ENCODE results near the gene NOL7. TPM values are rescaled to one million over a fixed set of nuclear protein-coding genes. Genes with fewer than 3 reads are reported as not detected.

The NOL7 gene
- total and polyA plus RNA-seq, 9 of the 15 experiments (the other 6 are each of a cell fraction or from before 2014, with no cell fraction given), result 19.4 to 235 (median 157) TPM

DNA sequence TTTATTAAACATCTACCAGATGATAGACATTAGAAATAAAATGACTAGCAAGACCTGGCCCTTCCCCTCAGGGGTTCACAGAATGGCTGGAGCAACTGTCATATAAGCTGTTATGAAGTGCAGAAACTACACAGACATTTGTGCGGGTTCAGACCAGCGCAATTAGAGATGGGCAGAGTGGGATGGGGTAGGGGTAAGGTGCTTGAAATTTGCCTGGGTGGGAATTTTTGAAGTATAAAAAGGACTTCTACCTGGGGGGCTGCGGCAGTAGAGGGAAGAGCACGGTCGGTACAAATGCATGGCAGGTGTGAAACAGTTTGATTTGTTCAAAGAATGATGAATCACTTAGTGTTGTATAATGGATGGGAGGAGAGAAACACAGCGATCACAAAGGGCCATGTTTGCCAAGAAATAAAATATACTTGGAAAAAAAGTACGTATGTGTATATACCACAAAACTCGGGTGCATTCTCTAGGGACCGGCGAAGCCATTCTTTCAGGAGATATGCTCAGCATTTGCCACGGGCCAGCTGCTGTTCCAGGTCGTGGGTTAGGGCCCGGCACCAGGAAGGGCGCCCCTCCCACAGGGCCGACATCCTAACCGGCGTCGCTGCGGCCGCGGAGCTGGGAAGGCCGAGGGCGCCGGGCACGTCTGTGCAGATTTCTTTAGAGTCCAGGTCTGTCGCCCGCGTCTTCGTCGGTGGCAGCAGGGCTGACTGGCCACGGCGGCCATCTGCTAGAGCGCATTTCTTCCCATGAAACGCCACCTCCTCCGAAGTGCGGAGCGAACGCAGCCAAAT is 809 bp upstream of the NOL7 start (continued):
- TF ChIP-seq, protein P1, sequence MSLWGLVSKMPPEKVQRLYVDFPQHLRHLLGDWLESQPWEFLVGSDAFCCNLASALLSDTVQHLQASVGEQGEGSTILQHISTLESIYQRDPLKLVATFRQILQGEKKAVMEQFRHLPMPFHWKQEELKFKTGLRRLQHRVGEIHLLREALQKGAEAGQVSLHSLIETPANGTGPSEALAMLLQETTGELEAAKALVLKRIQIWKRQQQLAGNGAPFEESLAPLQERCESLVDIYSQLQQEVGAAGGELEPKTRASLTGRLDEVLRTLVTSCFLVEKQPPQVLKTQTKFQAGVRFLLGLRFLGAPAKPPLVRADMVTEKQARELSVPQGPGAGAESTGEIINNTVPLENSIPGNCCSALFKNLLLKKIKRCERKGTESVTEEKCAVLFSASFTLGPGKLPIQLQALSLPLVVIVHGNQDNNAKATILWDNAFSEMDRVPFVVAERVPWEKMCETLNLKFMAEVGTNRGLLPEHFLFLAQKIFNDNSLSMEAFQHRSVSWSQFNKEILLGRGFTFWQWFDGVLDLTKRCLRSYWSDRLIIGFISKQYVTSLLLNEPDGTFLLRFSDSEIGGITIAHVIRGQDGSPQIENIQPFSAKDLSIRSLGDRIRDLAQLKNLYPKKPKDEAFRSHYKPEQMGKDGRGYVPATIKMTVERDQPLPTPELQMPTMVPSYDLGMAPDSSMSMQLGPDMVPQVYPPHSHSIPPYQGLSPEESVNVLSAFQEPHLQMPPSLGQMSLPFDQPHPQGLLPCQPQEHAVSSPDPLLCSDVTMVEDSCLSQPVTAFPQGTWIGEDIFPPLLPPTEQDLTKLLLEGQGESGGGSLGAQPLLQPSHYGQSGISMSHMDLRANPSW (CRISPR knock-in tag; IDR thresholded peaks at IDR 0.05), result 0 out of 2 replicates have a peak, but pooled peaks have one; percentile 25
- TF ChIP-seq BRCA1 (IDR thresholded peaks at IDR 0.05) (no peak), BRCA1 (CRISPR knock-in tag; IDR thresholded peaks at IDR 0.05) (no peak), TAF15 (IDR thresholded peaks at IDR 0.05; ENCODE audit: low read depth, low read length) (no peak), TAL1 (IDR thresholded peaks at IDR 0.05) (no peak), BCOR (IDR thresholded peaks at IDR 0.05) (no peak), MEF2D (tag; conservative IDR thresholded peaks at IDR 0.05; ENCODE audit: low read depth) (no peak), SAFB (IDR thresholded peaks at IDR 0.05; ENCODE audit: borderline replicate concordance, low read depth, low read length) (no peak), ZNF197 (CRISPR knock-in tag; IDR thresholded peaks at IDR 0.05; ENCODE audit: low read depth) (no peak), ZNF12 (CRISPR knock-in tag; IDR thresholded peaks at IDR 0.05) (0 out of 2 replicates have a peak, but pooled peaks have one; percentile 42), XRCC3 (IDR thresholded peaks at IDR 0.05) (no peak), ZNF431 (CRISPR knock-in tag; IDR thresholded peaks at IDR 0.05) (no peak), NFE2L1 (tag; IDR thresholded peaks at IDR 0.05; ENCODE audit: borderline replicate concordance, low read depth) (no peak), ZNF3 (CRISPR knock-in tag; IDR thresholded peaks at IDR 0.05) (no peak), ZNF232 (CRISPR knock-in tag; IDR thresholded peaks at IDR 0.05) (peak; percentile 85; the same call in 1 of the 2 replicates)
- TF ChIP-seq, protein P2, sequence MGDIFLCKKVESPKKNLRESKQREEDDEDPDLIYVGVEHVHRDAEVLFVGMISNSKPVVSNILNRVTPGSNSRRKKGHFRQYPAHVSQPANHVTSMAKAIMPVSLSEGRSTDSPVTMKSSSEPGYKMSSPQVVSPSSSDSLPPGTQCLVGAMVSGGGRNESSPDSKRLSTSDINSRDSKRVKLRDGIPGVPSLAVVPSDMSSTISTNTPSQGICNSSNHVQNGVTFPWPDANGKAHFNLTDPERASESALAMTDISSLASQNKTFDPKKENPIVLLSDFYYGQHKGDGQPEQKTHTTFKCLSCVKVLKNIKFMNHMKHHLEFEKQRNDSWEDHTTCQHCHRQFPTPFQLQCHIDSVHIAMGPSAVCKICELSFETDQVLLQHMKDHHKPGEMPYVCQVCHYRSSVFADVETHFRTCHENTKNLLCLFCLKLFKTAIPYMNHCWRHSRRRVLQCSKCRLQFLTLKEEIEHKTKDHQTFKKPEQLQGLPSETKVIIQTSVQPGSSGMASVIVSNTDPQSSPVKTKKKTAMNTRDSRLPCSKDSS (IDR thresholded peaks at IDR 0.05; ENCODE audit: low read depth, partially characterized antibody), result no peak
- TF ChIP-seq, protein P3, sequence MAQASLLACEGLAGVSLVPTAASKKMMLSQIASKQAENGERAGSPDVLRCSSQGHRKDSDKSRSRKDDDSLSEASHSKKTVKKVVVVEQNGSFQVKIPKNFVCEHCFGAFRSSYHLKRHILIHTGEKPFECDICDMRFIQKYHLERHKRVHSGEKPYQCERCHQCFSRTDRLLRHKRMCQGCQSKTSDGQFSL (CRISPR knock-in tag; IDR thresholded peaks at IDR 0.05), result 0 out of 2 replicates have a peak, but pooled peaks have one; percentile 69
- TF ChIP-seq, protein P3 (tag; IDR thresholded peaks at IDR 0.05), result no peak
- TF ChIP-seq, protein P4, sequence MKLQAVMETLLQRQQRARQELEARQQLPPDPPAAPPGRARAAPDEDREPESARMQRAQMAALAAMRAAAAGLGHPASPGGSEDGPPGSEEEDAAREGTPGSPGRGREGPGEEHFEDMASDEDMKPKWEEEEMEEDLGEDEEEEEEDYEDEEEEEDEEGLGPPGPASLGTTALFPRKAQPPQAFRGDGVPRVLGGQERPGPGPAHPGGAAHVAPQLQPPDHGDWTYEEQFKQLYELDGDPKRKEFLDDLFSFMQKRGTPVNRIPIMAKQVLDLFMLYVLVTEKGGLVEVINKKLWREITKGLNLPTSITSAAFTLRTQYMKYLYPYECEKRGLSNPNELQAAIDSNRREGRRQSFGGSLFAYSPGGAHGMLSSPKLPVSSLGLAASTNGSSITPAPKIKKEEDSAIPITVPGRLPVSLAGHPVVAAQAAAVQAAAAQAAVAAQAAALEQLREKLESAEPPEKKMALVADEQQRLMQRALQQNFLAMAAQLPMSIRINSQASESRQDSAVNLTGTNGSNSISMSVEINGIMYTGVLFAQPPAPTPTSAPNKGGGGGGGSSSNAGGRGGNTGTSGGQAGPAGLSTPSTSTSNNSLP (IDR thresholded peaks at IDR 0.05; ENCODE audit: borderline replicate concordance, low read depth, low read length), result no peak
